HepG2 (cell line): ENCODE results near the gene PCBP2. TPM values are rescaled to one million over a fixed set of nuclear protein-coding genes. Genes with fewer than 3 reads are reported as not detected.

Experiments
- ELF3 ChIP-seq: IDR thresholded peaks from 2 replicates; pipeline ENCODE4 v1.6.1; 2016; ENCODE audit warnings: missing genetic modification reagents, missing compliant biosample characterization
- FOXK2 ChIP-seq: fragments of 450-650 bp; IDR thresholded peaks from 2 replicates; pipeline ENCODE4 v1.6.1; 2016
- KMT2A ChIP-seq: sonication (generic); formaldehyde crosslinking; IDR thresholded peaks from 2 replicates; pipeline ENCODE4 v1.4.0; 2020; ENCODE audit warnings: missing genetic modification reagents
- MAFK ChIP-seq, 2 experiments: IDR thresholded peaks in 1 of 2; conservative IDR thresholded peaks in 1 of 2; 2 replicates each; pipeline ENCODE4 v1.6.1; 2011; ENCODE audit warnings: improper control_type of control experiment in 2 of 2, low read length in 2 of 2
- RBAK ChIP-seq: sonication (generic); formaldehyde crosslinking; IDR thresholded peaks from 2 replicates; pipeline ENCODE4 v1.5.1; 2020; ENCODE audit warnings: mild to moderate bottlenecking, missing genetic modification reagents
- SAP130 ChIP-seq: IDR thresholded peaks from 2 replicates; pipeline ENCODE4 v1.6.1; 2016; ENCODE audit warnings: low read depth
- SPEN ChIP-seq: sonication (generic); formaldehyde crosslinking; IDR thresholded peaks from 2 replicates; pipeline ENCODE4 v1.5.1; 2020; ENCODE audit warnings: low read depth, mild to moderate bottlenecking, missing genetic modification reagents
- STAT6 ChIP-seq: sonication (generic); formaldehyde crosslinking; IDR thresholded peaks from 2 replicates; pipeline ENCODE4 v1.4.0; 2020; ENCODE audit warnings: missing genetic modification reagents, mild to moderate bottlenecking, borderline replicate concordance
- UBTF ChIP-seq: sonication (generic); formaldehyde crosslinking; IDR thresholded peaks from 2 replicates; pipeline ENCODE4 v1.4.0; 2020; ENCODE audit warnings: mild to moderate bottlenecking, missing genetic modification reagents
- ZFAT ChIP-seq: sonication (generic); formaldehyde crosslinking; conservative IDR thresholded peaks from 2 replicates; pipeline ENCODE4 v1.8.1; 2023; ENCODE audit warnings: missing genetic modification reagents, inconsistent platforms
- ZNF280B ChIP-seq: sonication (generic); formaldehyde crosslinking; IDR thresholded peaks from 2 replicates; pipeline ENCODE4 v1.5.0; 2020; ENCODE audit warnings: missing genetic modification reagents, mild to moderate bottlenecking, borderline replicate concordance
- ZNF530 ChIP-seq: sonication (generic); formaldehyde crosslinking; IDR thresholded peaks from 2 replicates; pipeline ENCODE4 v1.5.0; 2020; ENCODE audit warnings: low read depth, mild to moderate bottlenecking, missing genetic modification reagents
- ZNF564 ChIP-seq: sonication (generic); formaldehyde crosslinking; IDR thresholded peaks from 2 replicates; pipeline ENCODE4 v1.8.1; 2023; ENCODE audit warnings: mild to moderate bottlenecking, missing genetic modification reagents
- ZNF607 ChIP-seq: sonication (generic); formaldehyde crosslinking; IDR thresholded peaks from 2 replicates; pipeline ENCODE4 v1.5.1; 2020; ENCODE audit warnings: missing genetic modification reagents, mild to moderate bottlenecking, borderline replicate concordance
- ZNF691 ChIP-seq: sonication (generic); formaldehyde crosslinking; IDR thresholded peaks from 2 replicates; pipeline ENCODE4 v1.4.0; 2020; ENCODE audit warnings: missing genetic modification reagents, low read depth, mild to moderate bottlenecking, borderline replicate concordance
- ZNF816 ChIP-seq: sonication (generic); formaldehyde crosslinking; IDR thresholded peaks from 2 replicates; pipeline ENCODE4 v1.8.0; 2022; ENCODE audit warnings: missing genetic modification reagents, mild to moderate bottlenecking, borderline replicate concordance
- polyA plus RNA-seq, 8 experiments: library from polyadenylated mRNA; depleted of rRNA in 3 of 8; stranded (reverse) in 7 of 8; unstranded in 1 of 8; fragments of >200 nt; fragmentation: Illumina TruSeq in 4 of 8; extraction: Trizol in 4 of 8; gene quantifications; 2 replicates each; pipeline versions ENCODE4 v1.2.1 to v1.2.3, GENCODE V29; 2011 to 2016; ENCODE audit warnings: low read depth in 4 of 8, missing spikeins in 1 of 8, mixed read lengths in 1 of 8; ENCODE audit not compliant: insufficient read depth in 1 of 8
- total RNA-seq, 5 experiments: library from RNA; depleted of rRNA; stranded (reverse); fragments of >200 nt; fragmentation: Illumina TruSeq; extraction: Trizol; gene quantifications; 2 replicates each; pipeline ENCODE4 v1.2.3, GENCODE V29; 2016; ENCODE audit warnings: low read depth in 1 of 5
- TF ChIP-seq, protein P1 (sequence below): sonication (generic); formaldehyde crosslinking; conservative IDR thresholded peaks from 2 replicates; pipeline ENCODE4 v1.4.0; 2020; ENCODE audit warnings: missing genetic modification reagents
- TF ChIP-seq, protein P2 (sequence below): sonication (generic); formaldehyde crosslinking; IDR thresholded peaks from 2 replicates; pipeline ENCODE4 v1.8.1; 2023; ENCODE audit warnings: mild to moderate bottlenecking, missing genetic modification reagents

The PCBP2 gene
- total and polyA plus RNA-seq, 2 of the 13 experiments (the other 11 are each of a cell fraction or from before 2014, with no cell fraction given), result 154 to 345 TPM

DNA sequence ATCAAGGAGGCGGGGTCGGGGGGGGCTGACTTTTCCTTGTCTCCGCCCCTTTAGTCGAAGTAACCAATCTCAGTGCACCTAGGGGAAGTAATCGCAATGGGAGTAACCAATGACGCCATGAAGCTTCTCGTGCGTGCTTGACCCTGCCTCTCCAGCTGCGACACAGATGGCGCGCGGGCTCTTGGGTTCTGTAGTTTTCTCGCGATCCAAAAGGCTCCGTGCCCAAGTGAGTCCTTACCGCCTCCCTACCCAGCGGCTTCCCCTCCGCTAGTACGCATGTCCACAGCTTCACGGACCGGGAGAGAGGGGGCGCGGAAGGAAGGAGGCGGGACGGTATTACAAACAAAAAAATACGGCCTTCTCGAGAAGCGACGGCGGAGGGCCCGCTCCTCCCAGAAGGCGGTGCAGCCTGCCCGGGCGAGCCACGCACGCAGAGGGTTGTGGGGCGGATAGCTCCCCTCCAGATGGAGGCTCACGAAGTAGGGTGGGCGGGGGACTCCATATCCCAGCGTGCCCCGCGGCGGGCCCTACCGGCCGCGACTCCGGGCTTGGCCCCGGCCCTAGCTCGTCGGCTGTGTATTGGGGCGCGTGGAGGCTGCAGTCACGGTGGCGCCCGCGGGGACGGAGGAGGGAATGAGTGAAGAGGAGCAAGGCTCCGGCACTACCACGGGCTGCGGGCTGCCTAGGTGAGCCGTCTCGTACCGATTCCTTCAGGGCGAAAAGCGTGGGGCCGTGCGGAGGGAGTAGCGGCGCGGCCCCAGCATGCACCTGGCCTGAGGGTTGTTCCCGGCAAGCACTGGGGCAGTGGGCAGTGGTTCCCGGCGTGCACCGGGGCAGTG, 49.1 kb downstream of the PCBP2 start, which contains the start of gene TARBP2 (continued):
- no peak for TF ChIP-seq ZNF564 (CRISPR knock-in tag)
- TF ChIP-seq ZNF607 (CRISPR knock-in tag), result peak; percentile 97
- TF ChIP-seq, protein P1, sequence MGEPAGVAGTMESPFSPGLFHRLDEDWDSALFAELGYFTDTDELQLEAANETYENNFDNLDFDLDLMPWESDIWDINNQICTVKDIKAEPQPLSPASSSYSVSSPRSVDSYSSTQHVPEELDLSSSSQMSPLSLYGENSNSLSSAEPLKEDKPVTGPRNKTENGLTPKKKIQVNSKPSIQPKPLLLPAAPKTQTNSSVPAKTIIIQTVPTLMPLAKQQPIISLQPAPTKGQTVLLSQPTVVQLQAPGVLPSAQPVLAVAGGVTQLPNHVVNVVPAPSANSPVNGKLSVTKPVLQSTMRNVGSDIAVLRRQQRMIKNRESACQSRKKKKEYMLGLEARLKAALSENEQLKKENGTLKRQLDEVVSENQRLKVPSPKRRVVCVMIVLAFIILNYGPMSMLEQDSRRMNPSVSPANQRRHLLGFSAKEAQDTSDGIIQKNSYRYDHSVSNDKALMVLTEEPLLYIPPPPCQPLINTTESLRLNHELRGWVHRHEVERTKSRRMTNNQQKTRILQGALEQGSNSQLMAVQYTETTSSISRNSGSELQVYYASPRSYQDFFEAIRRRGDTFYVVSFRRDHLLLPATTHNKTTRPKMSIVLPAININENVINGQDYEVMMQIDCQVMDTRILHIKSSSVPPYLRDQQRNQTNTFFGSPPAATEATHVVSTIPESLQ (CRISPR knock-in tag), result 0 out of 2 replicates have a peak, but pooled peaks have one; percentile 20
- TF ChIP-seq ELF3 (CRISPR knock-in tag), result peak; percentile 41
- TF ChIP-seq FOXK2, result no peak
- TF ChIP-seq ZFAT (CRISPR knock-in tag), result 0 out of 2 replicates have a peak, but pooled peaks have one; percentile 29
- TF ChIP-seq ZNF691 (CRISPR knock-in tag), result peak; percentile 71; the same call in 1 of the 2 replicates
- no peak for TF ChIP-seq ZNF530
- peak; percentile 68 for TF ChIP-seq SAP130 (CRISPR knock-in tag)
- no peak for TF ChIP-seq KMT2A (CRISPR knock-in tag)
- peak; percentile 44; the same call in 1 of the 2 replicates for TF ChIP-seq UBTF (CRISPR knock-in tag)
- TF ChIP-seq ZNF280B (CRISPR knock-in tag), result peak; percentile 72; the same call in 1 of the 2 replicates
- TF ChIP-seq, protein P2, sequence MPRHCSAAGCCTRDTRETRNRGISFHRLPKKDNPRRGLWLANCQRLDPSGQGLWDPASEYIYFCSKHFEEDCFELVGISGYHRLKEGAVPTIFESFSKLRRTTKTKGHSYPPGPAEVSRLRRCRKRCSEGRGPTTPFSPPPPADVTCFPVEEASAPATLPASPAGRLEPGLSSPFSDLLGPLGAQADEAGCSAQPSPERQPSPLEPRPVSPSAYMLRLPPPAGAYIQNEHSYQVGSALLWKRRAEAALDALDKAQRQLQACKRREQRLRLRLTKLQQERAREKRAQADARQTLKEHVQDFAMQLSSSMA (CRISPR knock-in tag), result no peak
- TF ChIP-seq MAFK (conservative IDR thresholded peaks at IDR 0.05 in 1 of 2, IDR thresholded peaks at IDR 0.05 in 1 of 2; ENCODE audit: low read length in 2 of 2), result no peak
- peak; percentile 90; the same call in 1 of the 2 replicates for TF ChIP-seq SPEN (CRISPR knock-in tag)
- no peak for TF ChIP-seq RBAK
- no peak for TF ChIP-seq STAT6
- TF ChIP-seq ZNF816 (CRISPR knock-in tag), result no peak
